Panc1 (cell line): Measurements from ENCODE around the gene LPP. TPM values are rescaled to one million over a fixed set of nuclear protein-coding genes. Genes with fewer than 3 reads are reported as not detected.

Experiments used
- ATAC-seq: fragments of 200-7000 bp; cut with Tn5 transposase; 2 replicates; pipeline ENCODE4 v1.9.1; 2020; ENCODE audit warnings: mild to moderate bottlenecking, moderate library complexity
- BruUV-seq: library from RNA; stranded (reverse); fragments of 400-500 nt; replicated peaks from 2 replicates; lab custom pipeline; 2021; lab: Mats Ljungman, UMichigan
- CTCF ChIA-PET: fragments of 300-600 bp; sonication (Branson Sonifier 250); formaldehyde crosslinking; loops from one replicate; lab custom pipeline; 2022; ENCODE audit warnings: antibody characterized with exemption; lab: Charles Lee
- POLR2A ChIA-PET: fragments of 300-600 bp; sonication (Branson Sonifier 250); formaldehyde crosslinking; loops from one replicate; lab custom pipeline; 2022; ENCODE audit warnings: antibody characterized with exemption; lab: Charles Lee
- DNase-seq: peaks from one replicate; pipeline ENCODE4 v3.0.0-alpha.2; 2010; ENCODE audit warnings: low read depth, low spot score
- H3K27ac ChIP-seq: 2 replicates; pipeline ENCODE4 v1.5.1; 2011; ENCODE audit warnings: mild to moderate bottlenecking, low read length, inconsistent platforms
- H3K27me3 ChIP-seq: fragments of 200-500 bp; sonication (Bioruptor generic); 2 replicates; pipeline ENCODE4 v1.6.0; 2014; ENCODE audit warnings: low read length, inconsistent platforms; ENCODE audit not compliant: control insufficient read depth, insufficient read depth
- H3K36me3 ChIP-seq: fragments of 200-500 bp; sonication (Bioruptor generic); 2 replicates; pipeline ENCODE4 v1.5.1; 2014; ENCODE audit warnings: inconsistent platforms, mild to moderate bottlenecking, low read length, moderate library complexity; ENCODE audit not compliant: control insufficient read depth, insufficient read depth
- H3K4me1 ChIP-seq: 2 replicates; pipeline ENCODE4 v1.5.1; 2011; ENCODE audit warnings: inconsistent platforms, mild to moderate bottlenecking, low read length, moderate library complexity; ENCODE audit not compliant: control insufficient read depth, insufficient read depth
- H3K4me3 ChIP-seq, 2 experiments: 2 replicates each; pipeline ENCODE4 v1.5.1; 2011 to 2012; ENCODE audit warnings: low read depth in 2 of 2, low read length in 2 of 2, mild to moderate bottlenecking in 2 of 2, inconsistent platforms in 1 of 2, moderate library complexity in 1 of 2
- H3K9me3 ChIP-seq: fragments of 200-500 bp; sonication (Bioruptor generic); 2 replicates; pipeline ENCODE4 v1.5.1; 2014; ENCODE audit warnings: low read depth, mild to moderate bottlenecking, inconsistent platforms, low read length, moderate library complexity; ENCODE audit not compliant: control insufficient read depth, insufficient read depth
- POLR2AphosphoS5 ChIP-seq: IDR thresholded peaks from 2 replicates; pipeline ENCODE4 v1.6.1; 2012; ENCODE audit warnings: mild to moderate bottlenecking, low read depth, low read length, moderate library complexity
- SIN3A ChIP-seq: IDR thresholded peaks from 2 replicates; pipeline ENCODE4 v1.6.1; 2012; ENCODE audit warnings: low read depth, mild to moderate bottlenecking, low read length, moderate library complexity, borderline replicate concordance; ENCODE audit not compliant: insufficient read depth
- TCF7L2 ChIP-seq: IDR thresholded peaks from 2 replicates; pipeline ENCODE4 v1.6.1; 2011; ENCODE audit warnings: mild to moderate bottlenecking, low read depth, low read length, inconsistent platforms
- in situ Hi-C: cut with HindIII; loops from 2 replicates; pipeline ENCODE4 v1.10.0; 2016; ENCODE audit warnings: low sequenced_read_pairs, low pct_unique_long_range_greater_than_20kb
- intact Hi-C: fragments of 100-400 bp; cut with micrococcal nuclease; formaldehyde crosslinking; loops from one replicate; pipeline ENCODE4 v1.10.0; 2022; ENCODE audit not compliant: unreplicated experiment
- total RNA-seq: library from RNA; stranded (reverse); gene quantifications from one replicate; pipeline ENCODE4 v1.2.1, GENCODE V29; 2021; ENCODE audit not compliant: unreplicated experiment
- TF ChIP-seq, protein P1 (sequence below), 2 experiments: IDR thresholded peaks; 2 replicates each; pipeline ENCODE4 v1.6.1; 2011 to 2012; ENCODE audit warnings: low read depth in 2 of 2, control low read depth in 1 of 2, low read length in 1 of 2, mild to moderate bottlenecking in 1 of 2, moderate library complexity in 1 of 2; ENCODE audit not compliant: insufficient read depth in 1 of 2
- TF ChIP-seq, protein P2 (sequence below): fragments of 450-650 bp; IDR thresholded peaks from 2 replicates; pipeline ENCODE4 v1.5.1; 2017; ENCODE audit warnings: mild to moderate bottlenecking

LPP gene
- total RNA-seq, 1 experiment from 2014 or later, result 90.0 TPM

DNA sequence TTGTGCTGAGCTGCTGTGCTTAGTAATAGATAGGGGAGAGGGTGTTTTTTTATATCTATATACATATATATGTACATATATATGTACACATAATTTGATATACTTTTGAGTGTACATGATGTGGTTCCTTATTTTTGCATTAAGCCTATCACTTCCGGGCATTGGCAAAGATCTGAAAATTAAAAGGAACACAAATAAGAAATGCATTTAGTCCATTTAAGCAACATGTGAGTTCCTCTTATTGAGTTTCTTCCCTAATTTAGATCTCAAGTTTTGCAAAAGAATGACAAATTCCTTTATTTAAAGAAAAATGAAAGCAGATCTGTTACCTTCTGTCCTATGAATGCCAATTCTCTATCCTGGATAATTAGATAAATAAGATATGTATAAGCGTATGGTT, 435.1 kb downstream of the LPP start:
- no peak for ATAC-seq
- POLR2A ChIA-PET, result no interaction called here
- Histone ChIP-seq H3K4me3 (no peak overlapping the region), H3K9me3 (no peaks in the 10 kb centered on the region), H3K27me3 (no peaks in the 10 kb centered on the region), H3K36me3 (no peaks in the 10 kb centered on the region), H3K27ac (no peak overlapping the region), H3K4me1 (peaks cover under 1% of the 10 kb centered on the region; the same call in 1 of the 2 replicates)
- TF ChIP-seq, protein P1, sequence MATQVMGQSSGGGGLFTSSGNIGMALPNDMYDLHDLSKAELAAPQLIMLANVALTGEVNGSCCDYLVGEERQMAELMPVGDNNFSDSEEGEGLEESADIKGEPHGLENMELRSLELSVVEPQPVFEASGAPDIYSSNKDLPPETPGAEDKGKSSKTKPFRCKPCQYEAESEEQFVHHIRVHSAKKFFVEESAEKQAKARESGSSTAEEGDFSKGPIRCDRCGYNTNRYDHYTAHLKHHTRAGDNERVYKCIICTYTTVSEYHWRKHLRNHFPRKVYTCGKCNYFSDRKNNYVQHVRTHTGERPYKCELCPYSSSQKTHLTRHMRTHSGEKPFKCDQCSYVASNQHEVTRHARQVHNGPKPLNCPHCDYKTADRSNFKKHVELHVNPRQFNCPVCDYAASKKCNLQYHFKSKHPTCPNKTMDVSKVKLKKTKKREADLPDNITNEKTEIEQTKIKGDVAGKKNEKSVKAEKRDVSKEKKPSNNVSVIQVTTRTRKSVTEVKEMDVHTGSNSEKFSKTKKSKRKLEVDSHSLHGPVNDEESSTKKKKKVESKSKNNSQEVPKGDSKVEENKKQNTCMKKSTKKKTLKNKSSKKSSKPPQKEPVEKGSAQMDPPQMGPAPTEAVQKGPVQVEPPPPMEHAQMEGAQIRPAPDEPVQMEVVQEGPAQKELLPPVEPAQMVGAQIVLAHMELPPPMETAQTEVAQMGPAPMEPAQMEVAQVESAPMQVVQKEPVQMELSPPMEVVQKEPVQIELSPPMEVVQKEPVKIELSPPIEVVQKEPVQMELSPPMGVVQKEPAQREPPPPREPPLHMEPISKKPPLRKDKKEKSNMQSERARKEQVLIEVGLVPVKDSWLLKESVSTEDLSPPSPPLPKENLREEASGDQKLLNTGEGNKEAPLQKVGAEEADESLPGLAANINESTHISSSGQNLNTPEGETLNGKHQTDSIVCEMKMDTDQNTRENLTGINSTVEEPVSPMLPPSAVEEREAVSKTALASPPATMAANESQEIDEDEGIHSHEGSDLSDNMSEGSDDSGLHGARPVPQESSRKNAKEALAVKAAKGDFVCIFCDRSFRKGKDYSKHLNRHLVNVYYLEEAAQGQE (IDR thresholded peaks at IDR 0.05; ENCODE audit: insufficient read depth in 1 of 2, low read depth in 2 of 2, low read length in 1 of 2), result no peak
- no peak for TF ChIP-seq POLR2AphosphoS5
- no peak for TF ChIP-seq TCF7L2
- no peak for TF ChIP-seq SIN3A
- TF ChIP-seq, protein P2, sequence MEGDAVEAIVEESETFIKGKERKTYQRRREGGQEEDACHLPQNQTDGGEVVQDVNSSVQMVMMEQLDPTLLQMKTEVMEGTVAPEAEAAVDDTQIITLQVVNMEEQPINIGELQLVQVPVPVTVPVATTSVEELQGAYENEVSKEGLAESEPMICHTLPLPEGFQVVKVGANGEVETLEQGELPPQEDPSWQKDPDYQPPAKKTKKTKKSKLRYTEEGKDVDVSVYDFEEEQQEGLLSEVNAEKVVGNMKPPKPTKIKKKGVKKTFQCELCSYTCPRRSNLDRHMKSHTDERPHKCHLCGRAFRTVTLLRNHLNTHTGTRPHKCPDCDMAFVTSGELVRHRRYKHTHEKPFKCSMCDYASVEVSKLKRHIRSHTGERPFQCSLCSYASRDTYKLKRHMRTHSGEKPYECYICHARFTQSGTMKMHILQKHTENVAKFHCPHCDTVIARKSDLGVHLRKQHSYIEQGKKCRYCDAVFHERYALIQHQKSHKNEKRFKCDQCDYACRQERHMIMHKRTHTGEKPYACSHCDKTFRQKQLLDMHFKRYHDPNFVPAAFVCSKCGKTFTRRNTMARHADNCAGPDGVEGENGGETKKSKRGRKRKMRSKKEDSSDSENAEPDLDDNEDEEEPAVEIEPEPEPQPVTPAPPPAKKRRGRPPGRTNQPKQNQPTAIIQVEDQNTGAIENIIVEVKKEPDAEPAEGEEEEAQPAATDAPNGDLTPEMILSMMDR, result no peak
- no TSS peak for BruUV-seq
- CTCF ChIA-PET, result interaction anchor here (0.5 kb wide), 1 partner anchor 11 kb away, joined by 5 read pairs; no protein-coding TSS in a partner anchor
- in situ Hi-C loops (no loop called here), intact Hi-C loops (no loop called here)
- no peak for DNase-seq

DNA sequence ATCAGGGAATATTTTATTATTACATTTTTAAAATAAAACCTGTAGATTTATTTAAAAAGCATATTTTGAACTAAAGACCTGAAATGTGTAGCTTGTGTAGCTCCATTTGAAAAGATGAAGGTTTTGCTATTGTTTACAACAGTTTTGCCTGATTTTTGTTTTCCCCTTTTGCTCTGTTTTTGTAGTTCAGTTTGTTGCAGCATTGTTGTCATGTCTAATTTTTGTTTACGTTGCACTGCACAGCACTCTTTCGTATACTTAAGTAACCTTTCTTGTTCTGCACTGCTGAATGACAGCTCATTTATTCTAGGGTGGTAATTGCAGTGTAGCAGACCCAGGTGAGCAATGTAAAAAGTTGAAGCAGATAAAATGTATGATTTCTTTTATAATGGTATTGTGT, 435.8 kb downstream of the LPP start:
- CTCF ChIA-PET, result no interaction called here
- in situ Hi-C loops (no loop called here), intact Hi-C loops (no loop called here)
- DNase-seq (no peak), ATAC-seq (no peak)
- TF ChIP-seq SIN3A, result no peak
- TF ChIP-seq, protein P2, result no peak
- Histone ChIP-seq H3K4me3 (no peak overlapping the region), H3K9me3 (no peaks in the 10 kb centered on the region), H3K27ac (no peak overlapping the region), H3K4me1 (peaks cover 3% of the 10 kb centered on the region; the same call in 1 of the 2 replicates), H3K27me3 (no peaks in the 10 kb centered on the region), H3K36me3 (no peaks in the 10 kb centered on the region)
- no TSS peak for BruUV-seq
- POLR2A ChIA-PET, result no interaction called here
